Ecto neural progenitor cell (in vitro differentiated cells): ENCODE data around the gene ALG1.
"Not testable (repeated sequence)": the region's sequence is repeated elsewhere in the genome, so short reads cannot be mapped to it uniquely, and the experiment has no call there.

ENCODE experiments used
- DNase-seq: peaks from one replicate; pipeline ENCODE4 v3.0.0-alpha.2; 2018; ENCODE audit warnings: low spot score

The ALG1 gene

GRCh38 chr16:5044581-5044980 lies 27.1 kb upstream of the ALG1 start:
- DNase-seq = not testable (repeated sequence)

- DNase-seq = no peak
Measured at GRCh38 chr16:5045499-5046115, 26.0 kb upstream of the ALG1 start.

- DNase-seq = no peak
Measured at GRCh38 chr16:5046914-5047313, 24.7 kb upstream of the ALG1 start.

- no peak for DNase-seq
Measured at GRCh38 chr16:5054876-5055865, 16.5 kb upstream of the ALG1 start.

- peak; percentile 74 for DNase-seq
Measured at GRCh38 chr16:5056352-5056751, 15.3 kb upstream of the ALG1 start.

- DNase-seq = peak; percentile 81
Measured at GRCh38 chr16:5058476-5058875, 13.2 kb upstream of the ALG1 start.

- DNase-seq = no peak
Measured at GRCh38 chr16:5059386-5060072, 12.1 kb upstream of the ALG1 start.

- no peak for DNase-seq
Measured at GRCh38 chr16:5060073-5060641, 11.5 kb upstream of the ALG1 start.

- no peak for DNase-seq
Measured at GRCh38 chr16:5062051-5062450, 9.6 kb upstream of the ALG1 start.

- DNase-seq = no peak
Measured at GRCh38 chr16:5062790-5063765, 8.6 kb upstream of the ALG1 start.

- DNase-seq = no peak
Measured at GRCh38 chr16:5064915-5065314, 6.7 kb upstream of the ALG1 start.

GRCh38 chr16:5065326-5065725 lies 6.3 kb upstream of the ALG1 start:
- no peak for DNase-seq

GRCh38 chr16:5065813-5066212 lies 5.8 kb upstream of the ALG1 start, which contains the start of gene C16orf89:
Gene C16orf89 (minus strand): TSS chr16:5065956. CDS start chr16:5065908, 48 bp downstream.
- no peak for DNase-seq

- no peak for DNase-seq
Measured at GRCh38 chr16:5066511-5066910, 5.1 kb upstream of the ALG1 start.

GRCh38 chr16:5069048-5069447 lies 2.6 kb upstream of the ALG1 start:
- no peak for DNase-seq

GRCh38 chr16:5069854-5070253 lies 1.8 kb upstream of the ALG1 start:
- DNase-seq = no peak

- DNase-seq = no peak
Measured at GRCh38 chr16:5070431-5071186, 1.0 kb upstream of the ALG1 start.

- DNase-seq = no peak
Measured at GRCh38 chr16:5071341-5071680, 332 bp upstream of the ALG1 start.

- no peak for DNase-seq
Measured at GRCh38 chr16:5072334-5073278, 963 bp downstream of the ALG1 start.
